GM18517 (cell line): ENCODE data around the gene FAM236B.
"Not testable (repeated sequence)": the region's sequence is repeated elsewhere in the genome, so short reads cannot be mapped to it uniquely, and the experiment has no call there.

Experiments used
- ATAC-seq: cut with Tn5 transposase; IDR thresholded peaks from one replicate; pipeline ENCODE4 v1.9.1; 2021; ENCODE audit warnings: mild to moderate bottlenecking, moderate library complexity; ENCODE audit not compliant: unreplicated experiment

Gene FAM236B

GRCh38 chrX:72782560-72782959 is at the start of gene FAM236B:
Gene FAM236B, minus strand, starts transcription at chrX:72782660. Its CDS starts 100 bp downstream, at chrX:72782560.
- not testable (repeated sequence) for ATAC-seq

- not testable (repeated sequence) for ATAC-seq
Observed at GRCh38 chrX:72830701-72831100, 48.2 kb upstream of the FAM236B start.

GRCh38 chrX:72808110-72808509 is 25.6 kb upstream of the FAM236B start, which contains the start of gene FAM236D:
Gene FAM236D, minus strand, starts transcription at chrX:72808210. Its CDS starts 100 bp downstream, at chrX:72808110.
- not testable (repeated sequence) for ATAC-seq

GRCh38 chrX:72790390-72790789 is 7.9 kb upstream of the FAM236B start:
- ATAC-seq: not testable (repeated sequence)

GRCh38 chrX:72788142-72788541 is 5.7 kb upstream of the FAM236B start:
- ATAC-seq: not testable (repeated sequence)

GRCh38 chrX:72783964-72784363 is 1.5 kb upstream of the FAM236B start:
- ATAC-seq: not testable (repeated sequence)

GRCh38 chrX:72783365-72783936 is 991 bp upstream of the FAM236B start:
- ATAC-seq: not testable (repeated sequence)

- not testable (repeated sequence) for ATAC-seq
Observed at GRCh38 chrX:72778146-72778545, 4.3 kb downstream of the FAM236B start.

GRCh38 chrX:72777467-72777790 is 5.0 kb downstream of the FAM236B start:
- peak; percentile 78 for ATAC-seq

- peak; percentile 11 for ATAC-seq
Observed at GRCh38 chrX:72776653-72777466, 5.6 kb downstream of the FAM236B start, which contains the start of gene DMRTC1B. Gene DMRTC1B, plus strand, starts transcription at chrX:72776890. Its CDS starts 68,246 bp downstream, at chrX:72845136.

GRCh38 chrX:72760454-72760853 is 22.0 kb downstream of the FAM236B start:
- ATAC-seq: not testable (repeated sequence)

- not testable (repeated sequence) for ATAC-seq
Observed at GRCh38 chrX:72748545-72748944, 33.9 kb downstream of the FAM236B start.

GRCh38 chrX:72745546-72745945 is 36.9 kb downstream of the FAM236B start:
- ATAC-seq: not testable (repeated sequence)

GRCh38 chrX:72735561-72735960 is 46.9 kb downstream of the FAM236B start:
- ATAC-seq: no peak

- not testable (repeated sequence) for ATAC-seq
Observed at GRCh38 chrX:72733636-72734035, 48.8 kb downstream of the FAM236B start.
